DOHH2 (cell line): ENCODE results near the gene XPNPEP3.

Experiments used
- H3F3A ChIP-seq: fragments of 200-600 bp; sonication (generic), shearing (Covaris generic); 2 replicates; pipeline ENCODE4 v1.6.0; 2016; ENCODE audit warnings: antibody characterized with exemption, mild to moderate bottlenecking; ENCODE audit not compliant: control insufficient read depth, insufficient read depth
- H3K27ac ChIP-seq: fragments of 200-600 bp; sonication (generic); 2 replicates; pipeline ENCODE4 v1.5.1; 2014; ENCODE audit warnings: low read depth, mild to moderate bottlenecking, low read length, moderate library complexity
- H3K27me3 ChIP-seq: fragments of 200-600 bp; sonication (generic); 2 replicates; pipeline ENCODE4 v1.6.1; 2014; ENCODE audit warnings: mild to moderate bottlenecking, low read length, mixed read lengths; ENCODE audit not compliant: control insufficient read depth
- H3K36me3 ChIP-seq: fragments of 200-600 bp; sonication (generic); 2 replicates; pipeline ENCODE4 v1.6.1; 2014; ENCODE audit warnings: mild to moderate bottlenecking, low read length, moderate library complexity, mixed read lengths; ENCODE audit not compliant: control insufficient read depth
- H3K4me1 ChIP-seq: fragments of 200-600 bp; sonication (generic); 2 replicates; pipeline ENCODE4 v1.6.1; 2014; ENCODE audit warnings: mild to moderate bottlenecking, low read length, mixed read lengths; ENCODE audit not compliant: control insufficient read depth
- H3K4me2 ChIP-seq: fragments of 200-600 bp; sonication (generic); 2 replicates; pipeline ENCODE4 v1.6.0; 2014; ENCODE audit warnings: mild to moderate bottlenecking, low read length, moderate library complexity
- H3K4me3 ChIP-seq: fragments of 200-600 bp; sonication (generic); 2 replicates; pipeline ENCODE4 v1.5.1; 2014; ENCODE audit warnings: mild to moderate bottlenecking, low read length, mixed read lengths
- H3K79me2 ChIP-seq: fragments of 200-600 bp; sonication (generic); 2 replicates; pipeline ENCODE4 v1.6.1; 2014; ENCODE audit warnings: mild to moderate bottlenecking, low read length, mixed read lengths; ENCODE audit not compliant: control insufficient read depth
- H3K9me2 ChIP-seq: fragments of 200-600 bp; sonication (generic); replicated peaks from 2 replicates; pipeline ENCODE4 v1.6.1; 2014; ENCODE audit warnings: mild to moderate bottlenecking, low read length, mixed read lengths; ENCODE audit not compliant: control insufficient read depth
- H3K9me3 ChIP-seq: fragments of 200-600 bp; sonication (generic); 2 replicates; pipeline ENCODE4 v1.6.1; 2014; ENCODE audit warnings: antibody characterized with exemption, low read length, mixed read lengths; ENCODE audit not compliant: control insufficient read depth, insufficient read depth
- H4K20me1 ChIP-seq: fragments of 200-600 bp; sonication (generic); 2 replicates; pipeline ENCODE4 v1.6.0; 2014; ENCODE audit warnings: low read depth, mild to moderate bottlenecking, antibody characterized with exemption, low read length, moderate library complexity; ENCODE audit not compliant: control insufficient read depth, insufficient read depth
- EZH2phosphoT487 ChIP-seq: fragments of 200-600 bp; sonication (generic); IDR thresholded peaks from 2 replicates; pipeline ENCODE4 v1.6.1; 2017; ENCODE audit warnings: borderline replicate concordance, mild to moderate bottlenecking, antibody characterized with exemption, low read length, moderate library complexity, mixed read lengths
- TF ChIP-seq, protein P1 (sequence below): fragments of 200-600 bp; sonication (generic); IDR thresholded peaks from one replicate; pipeline ENCODE4 v1.5.1; 2014; ENCODE audit warnings: antibody characterized with exemption, mild to moderate bottlenecking, low read depth, low read length; ENCODE audit not compliant: poor library complexity, severe bottlenecking

Gene XPNPEP3

DNA sequence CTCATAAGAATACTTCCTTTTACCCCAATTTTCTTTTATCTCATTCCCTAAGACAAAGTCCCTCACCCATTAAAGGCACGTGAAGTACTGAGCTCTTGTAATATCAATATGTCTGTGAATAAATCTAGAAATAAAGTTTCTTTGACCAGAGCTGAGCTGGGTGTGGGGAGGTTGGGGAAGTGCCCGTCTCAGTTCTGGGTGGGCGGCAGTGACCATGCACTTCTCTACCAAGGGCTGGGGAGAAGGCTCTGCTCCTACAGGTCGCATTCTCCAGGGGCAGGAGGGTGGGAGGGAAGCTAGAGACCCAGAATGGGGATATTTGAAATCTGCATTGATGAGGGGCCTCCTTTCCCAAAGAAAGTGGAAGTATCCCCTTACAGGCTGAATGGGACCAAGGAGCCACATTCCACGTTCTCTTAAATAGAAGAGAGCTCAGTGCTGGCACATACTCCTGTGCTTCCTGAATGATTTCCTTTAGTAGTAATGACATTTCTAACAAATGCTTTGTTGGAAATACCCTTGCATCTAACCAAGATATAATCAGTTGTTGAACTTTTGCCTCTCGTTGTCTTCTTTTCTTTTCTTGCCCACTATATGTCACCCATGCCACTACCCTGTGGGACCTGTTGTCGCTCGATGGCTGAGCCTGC, 110.3 kb downstream of the XPNPEP3 start:
- H3K36me3 ChIP-seq, result peaks cover 86% of the 10 kb centered on the region
- H3K4me2 ChIP-seq, result no peak overlapping the region
- H3F3A ChIP-seq, result peaks cover 8% of the 10 kb centered on the region; the same call in 1 of the 2 replicates
- no peak overlapping the region for H3K4me3 ChIP-seq
- H3K9me2 ChIP-seq, result no peaks in the 10 kb centered on the region
- H3K27me3 ChIP-seq, result no peaks in the 10 kb centered on the region
- TF ChIP-seq, protein P1, sequence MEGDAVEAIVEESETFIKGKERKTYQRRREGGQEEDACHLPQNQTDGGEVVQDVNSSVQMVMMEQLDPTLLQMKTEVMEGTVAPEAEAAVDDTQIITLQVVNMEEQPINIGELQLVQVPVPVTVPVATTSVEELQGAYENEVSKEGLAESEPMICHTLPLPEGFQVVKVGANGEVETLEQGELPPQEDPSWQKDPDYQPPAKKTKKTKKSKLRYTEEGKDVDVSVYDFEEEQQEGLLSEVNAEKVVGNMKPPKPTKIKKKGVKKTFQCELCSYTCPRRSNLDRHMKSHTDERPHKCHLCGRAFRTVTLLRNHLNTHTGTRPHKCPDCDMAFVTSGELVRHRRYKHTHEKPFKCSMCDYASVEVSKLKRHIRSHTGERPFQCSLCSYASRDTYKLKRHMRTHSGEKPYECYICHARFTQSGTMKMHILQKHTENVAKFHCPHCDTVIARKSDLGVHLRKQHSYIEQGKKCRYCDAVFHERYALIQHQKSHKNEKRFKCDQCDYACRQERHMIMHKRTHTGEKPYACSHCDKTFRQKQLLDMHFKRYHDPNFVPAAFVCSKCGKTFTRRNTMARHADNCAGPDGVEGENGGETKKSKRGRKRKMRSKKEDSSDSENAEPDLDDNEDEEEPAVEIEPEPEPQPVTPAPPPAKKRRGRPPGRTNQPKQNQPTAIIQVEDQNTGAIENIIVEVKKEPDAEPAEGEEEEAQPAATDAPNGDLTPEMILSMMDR, result no peak
- TF ChIP-seq EZH2phosphoT487, result no peak
- H3K79me2 ChIP-seq, result peaks cover 29% of the 10 kb centered on the region
- H3K27ac ChIP-seq, result no peak overlapping the region
- no peaks in the 10 kb centered on the region for H4K20me1 ChIP-seq
- peaks cover 20% of the 10 kb centered on the region for H3K4me1 ChIP-seq
- no peaks in the 10 kb centered on the region for H3K9me3 ChIP-seq

DNA sequence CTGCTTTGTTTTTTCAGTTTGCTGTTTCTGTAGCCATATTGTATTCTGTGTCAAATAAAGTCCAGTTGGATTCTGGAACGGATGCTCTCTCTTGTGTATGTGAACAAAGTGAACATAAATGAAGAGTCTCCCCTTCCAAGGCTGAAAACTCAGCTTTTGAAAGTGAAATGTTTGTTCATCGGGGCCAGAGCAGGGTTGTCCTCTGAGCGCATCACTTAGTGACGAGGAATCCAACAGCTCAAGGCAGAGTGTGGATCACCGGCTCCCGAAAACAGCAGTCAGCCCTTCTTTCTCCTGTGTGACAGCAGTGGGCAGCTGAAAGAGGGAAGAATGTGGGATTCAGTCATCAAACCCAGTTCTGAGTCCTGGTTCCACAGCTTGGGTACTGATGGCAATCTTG, 115.6 kb downstream of the XPNPEP3 start:
- Histone ChIP-seq H3K79me2 (no peaks in the 10 kb centered on the region), H3K4me3 (no peak overlapping the region), H3K27ac (no peak overlapping the region), H3K9me2 (no peaks in the 10 kb centered on the region), H3K4me1 (no peaks in the 10 kb centered on the region), H3K36me3 (peaks cover 45% of the 10 kb centered on the region), H3K4me2 (no peak overlapping the region), H3F3A (peaks cover 17% of the 10 kb centered on the region), H3K27me3 (no peaks in the 10 kb centered on the region), H4K20me1 (no peaks in the 10 kb centered on the region), H3K9me3 (no peaks in the 10 kb centered on the region)
- TF ChIP-seq, protein P1, result no peak
- TF ChIP-seq EZH2phosphoT487, result no peak

DNA sequence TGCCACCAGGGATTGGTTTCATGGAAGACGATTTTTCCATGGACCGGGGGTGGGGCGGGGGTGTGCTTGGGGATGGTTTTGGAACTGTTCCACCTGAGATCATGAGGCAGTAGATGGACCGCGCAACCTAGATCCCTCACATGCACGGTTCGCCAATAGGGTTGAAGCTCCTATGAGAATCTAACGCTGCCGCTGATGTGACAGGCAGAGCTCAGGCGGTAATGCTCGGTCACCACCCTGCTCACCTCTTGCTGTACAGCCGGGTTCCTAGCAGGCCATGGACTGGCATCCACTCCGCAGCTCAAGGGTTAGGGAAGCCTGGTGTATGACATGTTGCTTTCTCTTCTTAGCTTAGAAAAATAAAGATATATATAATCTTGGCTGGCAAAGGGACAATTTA, 116.2 kb downstream of the XPNPEP3 start:
- Histone ChIP-seq H3K27ac (no peak overlapping the region), H4K20me1 (no peaks in the 10 kb centered on the region), H3K36me3 (peaks cover 39% of the 10 kb centered on the region), H3K79me2 (no peaks in the 10 kb centered on the region), H3K4me1 (no peaks in the 10 kb centered on the region), H3K27me3 (no peaks in the 10 kb centered on the region), H3K9me2 (no peaks in the 10 kb centered on the region), H3F3A (peaks cover 17% of the 10 kb centered on the region), H3K4me2 (no peak overlapping the region), H3K4me3 (no peak overlapping the region), H3K9me3 (no peaks in the 10 kb centered on the region)
- no peak for TF ChIP-seq EZH2phosphoT487
- TF ChIP-seq, protein P1, result no peak
